ENCODE measurements around the gene MAP7D2. TPM values are rescaled to one million over a fixed set of nuclear protein-coding genes. Genes with fewer than 3 reads are reported as not detected.

Gene MAP7D2
- total and polyA plus RNA-seq, 2 of the 4 experiments (the other 2 are of a cell fraction) = 0.18 to 0.19 TPM

DNA sequence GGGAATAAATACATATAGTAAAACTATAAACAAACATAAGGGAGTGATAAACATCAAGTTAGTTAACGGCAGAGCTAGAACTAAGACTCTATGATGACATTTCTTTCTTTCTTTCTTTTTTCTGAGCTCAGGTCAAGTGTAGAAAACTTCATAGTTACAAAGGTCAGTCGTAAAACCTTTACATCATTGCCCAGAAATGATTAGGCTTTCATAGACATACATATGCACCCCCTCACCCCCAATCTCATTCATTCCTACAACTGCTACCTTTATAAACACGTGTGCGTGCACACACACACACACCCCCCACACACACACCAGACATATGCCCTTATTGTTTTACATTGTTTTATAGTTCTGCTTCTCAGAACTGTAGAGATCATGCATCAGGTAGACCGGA is 19.2 kb upstream of the MAP7D2 start:
- no TSS peak for BruUV-seq (replicated peaks)
- no peak overlapping the region for H3K18ac ChIP-seq (ENCODE audit: low read depth, low read length)
- no peak overlapping the region for H2BK5ac ChIP-seq (ENCODE audit: low read depth, low read length, poor library complexity, severe bottlenecking)
- no peak overlapping the region for H2BK120ac ChIP-seq (ENCODE audit: low read depth, low read length)
- ChIA-PET CTCF (no interaction called here), POLR2A (ENCODE audit: unreplicated experiment) (no interaction called here)
- H3K14ac ChIP-seq (replicated peaks; ENCODE audit: low read depth, low read length) = no peak overlapping the region
- H3K23ac ChIP-seq (ENCODE audit: low read depth, low read length) = no peak overlapping the region
- H3K4ac ChIP-seq (ENCODE audit: low read depth, low read length) = no peak overlapping the region
- no peak overlapping the region for H2AK9ac ChIP-seq (replicated peaks; ENCODE audit: low read depth, low read length, poor library complexity)
- peaks cover 29% of the 10 kb centered on the region for H3K36me3 ChIP-seq (ENCODE audit: control insufficient read depth, insufficient read depth, low read length)
- H2BK15ac ChIP-seq (ENCODE audit: low read depth, low read length) = no peak overlapping the region
- dilution Hi-C loops (cut with HindIII; ENCODE audit: low sequenced_read_pairs, unreplicated experiment) = no loop called here
- peaks cover 21% of the 10 kb centered on the region for H4K20me1 ChIP-seq (ENCODE audit: insufficient read depth, low read length)
- no peak overlapping the region for H3K27ac ChIP-seq (ENCODE audit: insufficient read depth, low read length)
- H3K9me3 ChIP-seq (ENCODE audit: control insufficient read depth, insufficient read depth, low read length) = no peaks in the 10 kb centered on the region
- no peak for TF ChIP-seq MXI1 (IDR thresholded peaks at IDR 0.05; ENCODE audit: borderline replicate concordance, low read depth, low read length)
- TF ChIP-seq, protein P1, sequence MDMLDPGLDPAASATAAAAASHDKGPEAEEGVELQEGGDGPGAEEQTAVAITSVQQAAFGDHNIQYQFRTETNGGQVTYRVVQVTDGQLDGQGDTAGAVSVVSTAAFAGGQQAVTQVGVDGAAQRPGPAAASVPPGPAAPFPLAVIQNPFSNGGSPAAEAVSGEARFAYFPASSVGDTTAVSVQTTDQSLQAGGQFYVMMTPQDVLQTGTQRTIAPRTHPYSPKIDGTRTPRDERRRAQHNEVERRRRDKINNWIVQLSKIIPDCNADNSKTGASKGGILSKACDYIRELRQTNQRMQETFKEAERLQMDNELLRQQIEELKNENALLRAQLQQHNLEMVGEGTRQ (IDR thresholded peaks at IDR 0.05; ENCODE audit: low read depth, low read length) = no peak
- TF ChIP-seq SMC3 (IDR thresholded peaks at IDR 0.05; ENCODE audit: low read depth, low read length) = no peak
- no peak for TF ChIP-seq RFX5 (IDR thresholded peaks at IDR 0.05; ENCODE audit: low read depth, low read length)
- TF ChIP-seq, protein P2, sequence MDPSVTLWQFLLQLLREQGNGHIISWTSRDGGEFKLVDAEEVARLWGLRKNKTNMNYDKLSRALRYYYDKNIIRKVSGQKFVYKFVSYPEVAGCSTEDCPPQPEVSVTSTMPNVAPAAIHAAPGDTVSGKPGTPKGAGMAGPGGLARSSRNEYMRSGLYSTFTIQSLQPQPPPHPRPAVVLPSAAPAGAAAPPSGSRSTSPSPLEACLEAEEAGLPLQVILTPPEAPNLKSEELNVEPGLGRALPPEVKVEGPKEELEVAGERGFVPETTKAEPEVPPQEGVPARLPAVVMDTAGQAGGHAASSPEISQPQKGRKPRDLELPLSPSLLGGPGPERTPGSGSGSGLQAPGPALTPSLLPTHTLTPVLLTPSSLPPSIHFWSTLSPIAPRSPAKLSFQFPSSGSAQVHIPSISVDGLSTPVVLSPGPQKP (IDR thresholded peaks at IDR 0.05; ENCODE audit: borderline replicate concordance, low read depth, low read length) = no peak
- TF ChIP-seq MAZ (IDR thresholded peaks at IDR 0.05; ENCODE audit: borderline replicate concordance, low read depth, low read length) = no peak
- TF ChIP-seq NFE2L2 (IDR thresholded peaks at IDR 0.05; ENCODE audit: low read depth, low read length) = no peak
- TF ChIP-seq FOS (IDR thresholded peaks at IDR 0.05; ENCODE audit: low read depth, low read length) = no peak
- no peak for TF ChIP-seq CHD1 (IDR thresholded peaks at IDR 0.05; ENCODE audit: low read depth, low read length)
- no peak for TF ChIP-seq MAFK (IDR thresholded peaks at IDR 0.05; ENCODE audit: low read depth, low read length)
- TF ChIP-seq, protein P3, sequence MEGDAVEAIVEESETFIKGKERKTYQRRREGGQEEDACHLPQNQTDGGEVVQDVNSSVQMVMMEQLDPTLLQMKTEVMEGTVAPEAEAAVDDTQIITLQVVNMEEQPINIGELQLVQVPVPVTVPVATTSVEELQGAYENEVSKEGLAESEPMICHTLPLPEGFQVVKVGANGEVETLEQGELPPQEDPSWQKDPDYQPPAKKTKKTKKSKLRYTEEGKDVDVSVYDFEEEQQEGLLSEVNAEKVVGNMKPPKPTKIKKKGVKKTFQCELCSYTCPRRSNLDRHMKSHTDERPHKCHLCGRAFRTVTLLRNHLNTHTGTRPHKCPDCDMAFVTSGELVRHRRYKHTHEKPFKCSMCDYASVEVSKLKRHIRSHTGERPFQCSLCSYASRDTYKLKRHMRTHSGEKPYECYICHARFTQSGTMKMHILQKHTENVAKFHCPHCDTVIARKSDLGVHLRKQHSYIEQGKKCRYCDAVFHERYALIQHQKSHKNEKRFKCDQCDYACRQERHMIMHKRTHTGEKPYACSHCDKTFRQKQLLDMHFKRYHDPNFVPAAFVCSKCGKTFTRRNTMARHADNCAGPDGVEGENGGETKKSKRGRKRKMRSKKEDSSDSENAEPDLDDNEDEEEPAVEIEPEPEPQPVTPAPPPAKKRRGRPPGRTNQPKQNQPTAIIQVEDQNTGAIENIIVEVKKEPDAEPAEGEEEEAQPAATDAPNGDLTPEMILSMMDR (conservative IDR thresholded peaks at IDR 0.05; ENCODE audit: low read depth, low read length) = no peak
- no peak overlapping the region for H2BK20ac ChIP-seq (ENCODE audit: low read depth, low read length)
- no peak overlapping the region for H4K5ac ChIP-seq (ENCODE audit: low read depth, low read length)
- H3K9me1 ChIP-seq (ENCODE audit: insufficient read depth, low read length) = peaks cover 5% of the 10 kb centered on the region; the same call in 1 of the 2 replicates
- WGBS, 2 experiments (ENCODE audit: extremely low coverage in 2 of 2, insufficient read length in 1 of 2) = 88% methylated on average over 1 of the region's 5 CpGs; no CpG with 5 or more reads in 1 of the 2 experiments
- H3K4me2 ChIP-seq (ENCODE audit: low read depth, low read length) = no peak overlapping the region
- no peak overlapping the region for H4K91ac ChIP-seq (ENCODE audit: insufficient read depth, low read depth, low read length)
- DNase-seq = no peak
- ATAC-seq (ENCODE audit: low read depth) = no peak
- H2AFZ ChIP-seq (replicated peaks; ENCODE audit: low read length, poor library complexity) = no peak overlapping the region
- H3K56ac ChIP-seq (ENCODE audit: extremely low read depth, insufficient read depth, low read length) = no peak overlapping the region
- no peak overlapping the region for H3K4me3 ChIP-seq (ENCODE audit: insufficient read depth, low read depth, low read length)
- in situ Hi-C loops (cut with MboI; ENCODE audit: low sequenced_read_pairs) = no loop called here
- no peak overlapping the region for H3K9ac ChIP-seq (ENCODE audit: low read depth, low read length)
- peaks cover 12 to 16% of the 10 kb centered on the region in 2 experiments for H3K79me1 ChIP-seq (ENCODE audit: low read depth in 1 of 2, low read length in 2 of 2)
- intact Hi-C loops (cut with micrococcal nuclease) = no loop called here
- H2AK5ac ChIP-seq (ENCODE audit: low read depth, low read length) = no peak overlapping the region
- no peaks in the 10 kb centered on the region for H3K27me3 ChIP-seq (ENCODE audit: control insufficient read depth, insufficient read depth, low read length)
- peaks cover 4% of the 10 kb centered on the region for H3K4me1 ChIP-seq (ENCODE audit: control insufficient read depth, insufficient read depth, low read length)
- H4K8ac ChIP-seq (ENCODE audit: low read depth in 2 of 2, low read length in 2 of 2) = no peak overlapping the region

All from IMR-90 (cell line).